DOHH2 (cell line): Measurements from ENCODE around the gene TFAP2B.

Experiments used
- H3F3A ChIP-seq: fragments of 200-600 bp; sonication (generic), shearing (Covaris generic); 2 replicates; pipeline ENCODE4 v1.6.0; 2016; ENCODE audit warnings: antibody characterized with exemption, mild to moderate bottlenecking; ENCODE audit not compliant: control insufficient read depth, insufficient read depth
- H3K27ac ChIP-seq: fragments of 200-600 bp; sonication (generic); 2 replicates; pipeline ENCODE4 v1.5.1; 2014; ENCODE audit warnings: low read depth, mild to moderate bottlenecking, low read length, moderate library complexity
- H3K27me3 ChIP-seq: fragments of 200-600 bp; sonication (generic); 2 replicates; pipeline ENCODE4 v1.6.1; 2014; ENCODE audit warnings: mild to moderate bottlenecking, low read length, mixed read lengths; ENCODE audit not compliant: control insufficient read depth
- H3K36me3 ChIP-seq: fragments of 200-600 bp; sonication (generic); 2 replicates; pipeline ENCODE4 v1.6.1; 2014; ENCODE audit warnings: mild to moderate bottlenecking, low read length, moderate library complexity, mixed read lengths; ENCODE audit not compliant: control insufficient read depth
- H3K4me1 ChIP-seq: fragments of 200-600 bp; sonication (generic); 2 replicates; pipeline ENCODE4 v1.6.1; 2014; ENCODE audit warnings: mild to moderate bottlenecking, low read length, mixed read lengths; ENCODE audit not compliant: control insufficient read depth
- H3K4me2 ChIP-seq: fragments of 200-600 bp; sonication (generic); 2 replicates; pipeline ENCODE4 v1.6.0; 2014; ENCODE audit warnings: mild to moderate bottlenecking, low read length, moderate library complexity
- H3K4me3 ChIP-seq: fragments of 200-600 bp; sonication (generic); 2 replicates; pipeline ENCODE4 v1.5.1; 2014; ENCODE audit warnings: mild to moderate bottlenecking, low read length, mixed read lengths
- H3K79me2 ChIP-seq: fragments of 200-600 bp; sonication (generic); 2 replicates; pipeline ENCODE4 v1.6.1; 2014; ENCODE audit warnings: mild to moderate bottlenecking, low read length, mixed read lengths; ENCODE audit not compliant: control insufficient read depth
- H3K9me2 ChIP-seq: fragments of 200-600 bp; sonication (generic); replicated peaks from 2 replicates; pipeline ENCODE4 v1.6.1; 2014; ENCODE audit warnings: mild to moderate bottlenecking, low read length, mixed read lengths; ENCODE audit not compliant: control insufficient read depth
- H3K9me3 ChIP-seq: fragments of 200-600 bp; sonication (generic); 2 replicates; pipeline ENCODE4 v1.6.1; 2014; ENCODE audit warnings: antibody characterized with exemption, low read length, mixed read lengths; ENCODE audit not compliant: control insufficient read depth, insufficient read depth
- H4K20me1 ChIP-seq: fragments of 200-600 bp; sonication (generic); 2 replicates; pipeline ENCODE4 v1.6.0; 2014; ENCODE audit warnings: low read depth, mild to moderate bottlenecking, antibody characterized with exemption, low read length, moderate library complexity; ENCODE audit not compliant: control insufficient read depth, insufficient read depth
- EZH2phosphoT487 ChIP-seq: fragments of 200-600 bp; sonication (generic); IDR thresholded peaks from 2 replicates; pipeline ENCODE4 v1.6.1; 2017; ENCODE audit warnings: borderline replicate concordance, mild to moderate bottlenecking, antibody characterized with exemption, low read length, moderate library complexity, mixed read lengths
- TF ChIP-seq, protein P1 (sequence below): fragments of 200-600 bp; sonication (generic); IDR thresholded peaks from one replicate; pipeline ENCODE4 v1.5.1; 2014; ENCODE audit warnings: antibody characterized with exemption, mild to moderate bottlenecking, low read depth, low read length; ENCODE audit not compliant: poor library complexity, severe bottlenecking

Gene TFAP2B

DNA sequence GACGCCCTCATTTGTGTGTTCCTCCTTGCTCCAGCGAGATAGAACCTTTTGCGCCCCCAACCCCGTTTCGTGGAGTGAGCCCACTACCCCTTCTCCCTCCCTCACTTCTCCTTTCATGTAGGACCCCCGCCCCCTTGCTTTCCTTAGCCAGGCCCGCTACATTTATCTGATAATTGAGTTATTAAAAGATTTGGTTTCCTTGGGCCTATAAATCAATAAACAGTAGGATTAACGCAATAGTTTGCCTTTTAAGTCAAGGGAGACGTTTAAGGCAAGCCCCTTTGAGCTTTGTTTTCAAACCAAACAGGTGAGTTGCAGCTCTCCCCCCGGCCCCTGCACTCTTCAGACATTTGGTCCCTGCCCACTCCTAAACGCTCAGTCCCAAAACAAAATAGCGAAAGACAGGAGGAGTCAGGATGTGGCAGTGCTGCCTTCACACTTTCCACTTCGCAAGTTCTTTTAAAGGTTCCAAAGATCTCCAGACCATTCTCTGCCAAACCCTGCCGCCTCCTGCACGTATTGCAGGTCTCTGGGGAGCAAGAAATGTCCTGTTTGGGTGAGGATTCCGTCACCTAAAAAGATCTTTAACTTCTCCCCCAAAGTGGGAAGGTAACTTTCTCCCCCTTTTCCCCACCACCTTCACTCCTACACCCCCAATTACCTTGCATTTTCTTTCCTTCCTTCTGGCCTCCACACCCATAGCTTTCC lies 27.6 kb downstream of the TFAP2B start:
- H3K27me3 ChIP-seq: no peaks in the 10 kb centered on the region
- H3K4me2 ChIP-seq: no peak overlapping the region
- H4K20me1 ChIP-seq: no peaks in the 10 kb centered on the region
- no peaks in the 10 kb centered on the region for H3K79me2 ChIP-seq
- H3F3A ChIP-seq: no peaks in the 10 kb centered on the region
- H3K4me1 ChIP-seq: no peaks in the 10 kb centered on the region
- no peak overlapping the region for H3K27ac ChIP-seq
- H3K9me3 ChIP-seq: peaks cover 3% of the 10 kb centered on the region; the same call in 1 of the 2 replicates
- no peaks in the 10 kb centered on the region for H3K9me2 ChIP-seq
- no peaks in the 10 kb centered on the region for H3K36me3 ChIP-seq
- no peak overlapping the region for H3K4me3 ChIP-seq
- TF ChIP-seq, protein P1, sequence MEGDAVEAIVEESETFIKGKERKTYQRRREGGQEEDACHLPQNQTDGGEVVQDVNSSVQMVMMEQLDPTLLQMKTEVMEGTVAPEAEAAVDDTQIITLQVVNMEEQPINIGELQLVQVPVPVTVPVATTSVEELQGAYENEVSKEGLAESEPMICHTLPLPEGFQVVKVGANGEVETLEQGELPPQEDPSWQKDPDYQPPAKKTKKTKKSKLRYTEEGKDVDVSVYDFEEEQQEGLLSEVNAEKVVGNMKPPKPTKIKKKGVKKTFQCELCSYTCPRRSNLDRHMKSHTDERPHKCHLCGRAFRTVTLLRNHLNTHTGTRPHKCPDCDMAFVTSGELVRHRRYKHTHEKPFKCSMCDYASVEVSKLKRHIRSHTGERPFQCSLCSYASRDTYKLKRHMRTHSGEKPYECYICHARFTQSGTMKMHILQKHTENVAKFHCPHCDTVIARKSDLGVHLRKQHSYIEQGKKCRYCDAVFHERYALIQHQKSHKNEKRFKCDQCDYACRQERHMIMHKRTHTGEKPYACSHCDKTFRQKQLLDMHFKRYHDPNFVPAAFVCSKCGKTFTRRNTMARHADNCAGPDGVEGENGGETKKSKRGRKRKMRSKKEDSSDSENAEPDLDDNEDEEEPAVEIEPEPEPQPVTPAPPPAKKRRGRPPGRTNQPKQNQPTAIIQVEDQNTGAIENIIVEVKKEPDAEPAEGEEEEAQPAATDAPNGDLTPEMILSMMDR: no peak
- TF ChIP-seq EZH2phosphoT487: no peak

DNA sequence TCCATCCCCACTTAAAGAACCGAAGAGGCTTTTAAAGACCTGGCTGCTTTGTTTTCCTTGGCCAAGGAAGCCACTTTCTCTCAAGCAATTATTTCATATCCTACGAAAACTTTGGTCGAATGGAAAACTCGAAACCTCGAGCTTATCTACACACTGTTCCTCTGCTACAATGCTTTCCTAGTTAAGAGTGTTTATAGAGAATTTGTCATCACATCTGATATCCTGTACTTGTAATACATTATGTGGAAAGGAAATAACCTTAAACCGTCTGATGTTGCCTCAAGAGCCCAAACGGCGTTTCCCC lies 28.1 kb downstream of the TFAP2B start:
- TF ChIP-seq, protein P1: no peak
- no peak for TF ChIP-seq EZH2phosphoT487
- H3K9me3 ChIP-seq: peaks cover 3% of the 10 kb centered on the region; the same call in 1 of the 2 replicates
- H3F3A ChIP-seq: no peaks in the 10 kb centered on the region
- H4K20me1 ChIP-seq: no peaks in the 10 kb centered on the region
- no peaks in the 10 kb centered on the region for H3K36me3 ChIP-seq
- H3K27me3 ChIP-seq: no peaks in the 10 kb centered on the region
- H3K4me3 ChIP-seq: no peak overlapping the region
- no peaks in the 10 kb centered on the region for H3K79me2 ChIP-seq
- H3K4me2 ChIP-seq: no peak overlapping the region
- no peak overlapping the region for H3K27ac ChIP-seq
- no peaks in the 10 kb centered on the region for H3K4me1 ChIP-seq
- H3K9me2 ChIP-seq: no peaks in the 10 kb centered on the region

DNA sequence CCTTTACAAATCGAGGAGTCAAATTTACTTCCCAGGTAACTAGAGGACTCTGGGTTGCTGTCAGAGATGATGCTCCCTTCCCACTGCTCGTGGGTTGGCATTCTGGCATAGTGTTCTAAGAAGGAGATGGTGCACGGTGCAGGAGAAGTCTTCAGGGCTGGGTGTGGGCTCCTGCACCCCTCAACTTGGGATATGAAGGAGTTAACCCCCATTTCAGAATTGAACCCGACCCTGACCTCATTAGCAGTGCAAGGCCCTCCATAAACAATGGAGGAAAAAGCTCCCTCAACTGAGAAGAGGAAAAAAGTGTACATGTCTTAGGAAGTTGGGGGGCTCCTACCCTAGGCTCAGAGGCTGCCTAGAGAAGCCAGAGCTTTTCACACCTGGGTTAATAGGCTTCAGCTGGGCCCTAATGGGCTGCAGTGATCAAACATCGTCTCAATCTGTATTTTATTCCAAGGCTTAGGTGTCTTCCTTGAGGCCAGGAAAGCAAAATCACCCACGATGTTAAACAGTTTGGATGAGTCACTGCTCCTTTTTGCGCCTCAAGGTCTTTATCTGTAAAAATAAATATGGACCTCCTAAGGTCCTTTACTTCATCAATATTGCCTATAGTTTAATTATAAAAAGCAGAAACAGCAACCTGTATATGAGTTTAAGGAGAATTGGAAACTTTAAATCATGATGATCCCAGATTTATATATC lies 29.4 kb downstream of the TFAP2B start:
- Histone ChIP-seq H3K36me3 (no peaks in the 10 kb centered on the region), H3K27me3 (no peaks in the 10 kb centered on the region), H4K20me1 (no peaks in the 10 kb centered on the region)

More for the DNA sequence above, 29.4 kb downstream of the TFAP2B start:
- Histone ChIP-seq H3K4me1 (no peaks in the 10 kb centered on the region), H3F3A (no peaks in the 10 kb centered on the region), H3K27ac (no peak overlapping the region), H3K4me2 (no peak overlapping the region), H3K9me2 (no peaks in the 10 kb centered on the region), H3K4me3 (no peak overlapping the region), H3K79me2 (no peaks in the 10 kb centered on the region), H3K9me3 (peaks cover 3% of the 10 kb centered on the region; the same call in 1 of the 2 replicates)
- TF ChIP-seq EZH2phosphoT487: no peak
- TF ChIP-seq, protein P1: no peak
